GM21786 (cell line): ENCODE results near the gene HECW1.
"Not testable (repeated sequence)": the region's sequence is repeated elsewhere in the genome, so short reads cannot be mapped to it uniquely, and the experiment has no call there.

Experiments used
- ATAC-seq: cut with Tn5 transposase; IDR thresholded peaks from one replicate; pipeline ENCODE4 v1.9.1; 2021; ENCODE audit not compliant: unreplicated experiment

The HECW1 gene

DNA sequence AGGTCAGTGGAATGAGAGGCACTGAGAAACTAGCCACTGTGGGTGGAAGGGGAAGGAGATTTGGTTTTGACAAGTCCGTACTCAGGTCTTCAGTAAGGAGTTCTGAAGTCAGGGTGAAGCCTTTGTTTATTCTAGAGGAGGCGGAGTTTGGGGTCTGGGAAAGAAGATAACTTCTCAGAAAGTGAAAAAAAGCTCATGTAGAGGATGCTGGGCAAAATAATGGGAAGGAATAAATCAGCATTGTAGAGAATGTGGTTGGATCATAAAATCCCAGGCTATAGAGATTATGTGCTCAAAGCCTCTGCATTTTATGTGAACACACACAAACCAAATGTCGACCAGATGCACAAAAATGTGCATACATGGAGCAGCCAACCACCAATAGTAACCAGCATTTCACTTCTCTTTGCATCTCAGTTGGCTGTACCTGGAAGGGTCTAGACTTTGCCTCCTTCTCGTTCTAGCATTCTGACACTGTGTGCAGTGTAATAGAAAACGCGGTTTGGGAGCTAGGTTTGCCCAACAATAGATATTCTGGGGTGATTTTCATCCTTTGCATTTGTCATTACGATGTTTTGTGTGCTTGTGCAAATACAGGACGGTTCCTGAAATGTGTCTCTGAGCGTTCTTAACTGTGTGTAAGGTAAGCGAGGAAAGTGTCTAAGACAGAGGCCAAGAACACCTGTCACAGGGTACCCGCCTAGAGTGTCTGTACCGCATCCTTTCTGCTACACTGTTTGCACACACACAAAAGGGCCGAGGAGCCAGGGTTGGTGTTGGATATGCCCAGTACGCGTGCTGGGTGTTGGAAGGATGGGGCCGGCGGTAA lies 603 bp upstream of the HECW1 start:
- ATAC-seq: no peak

DNA sequence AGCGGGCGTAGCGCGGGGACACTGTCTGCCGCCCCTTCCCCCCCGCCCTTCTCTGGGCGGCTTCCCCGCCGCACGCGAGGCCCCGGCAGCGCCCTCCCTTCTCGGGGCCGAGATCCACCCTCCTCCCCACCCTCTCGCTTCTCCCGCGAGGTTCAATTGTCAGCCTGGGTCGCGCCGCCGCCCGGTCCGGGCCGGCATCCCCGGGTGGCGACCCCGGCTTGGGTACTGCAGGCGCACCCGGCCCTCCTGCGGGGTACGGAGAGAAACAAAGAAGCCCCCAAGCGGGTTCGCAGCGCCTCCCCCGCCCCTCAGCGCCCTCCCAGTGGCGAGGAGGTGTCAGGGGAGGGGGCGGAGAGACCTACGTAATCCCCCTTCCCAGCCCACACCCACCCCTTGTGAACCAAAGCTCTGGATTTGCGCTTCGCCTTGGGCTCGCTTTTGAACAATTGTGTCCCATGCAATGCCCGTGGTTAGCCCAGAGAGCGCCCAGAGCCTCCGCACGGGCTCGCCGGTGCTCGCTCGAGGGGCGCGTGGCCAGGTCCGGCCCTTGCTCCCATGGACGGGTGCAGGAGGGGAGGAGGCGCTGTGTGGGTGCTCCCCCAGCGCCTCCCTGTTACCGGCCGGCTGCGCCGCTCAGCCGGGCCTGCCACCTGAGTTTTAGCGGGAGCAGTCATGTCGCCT lies 634 bp downstream of the HECW1 start:
- ATAC-seq: no peak

DNA sequence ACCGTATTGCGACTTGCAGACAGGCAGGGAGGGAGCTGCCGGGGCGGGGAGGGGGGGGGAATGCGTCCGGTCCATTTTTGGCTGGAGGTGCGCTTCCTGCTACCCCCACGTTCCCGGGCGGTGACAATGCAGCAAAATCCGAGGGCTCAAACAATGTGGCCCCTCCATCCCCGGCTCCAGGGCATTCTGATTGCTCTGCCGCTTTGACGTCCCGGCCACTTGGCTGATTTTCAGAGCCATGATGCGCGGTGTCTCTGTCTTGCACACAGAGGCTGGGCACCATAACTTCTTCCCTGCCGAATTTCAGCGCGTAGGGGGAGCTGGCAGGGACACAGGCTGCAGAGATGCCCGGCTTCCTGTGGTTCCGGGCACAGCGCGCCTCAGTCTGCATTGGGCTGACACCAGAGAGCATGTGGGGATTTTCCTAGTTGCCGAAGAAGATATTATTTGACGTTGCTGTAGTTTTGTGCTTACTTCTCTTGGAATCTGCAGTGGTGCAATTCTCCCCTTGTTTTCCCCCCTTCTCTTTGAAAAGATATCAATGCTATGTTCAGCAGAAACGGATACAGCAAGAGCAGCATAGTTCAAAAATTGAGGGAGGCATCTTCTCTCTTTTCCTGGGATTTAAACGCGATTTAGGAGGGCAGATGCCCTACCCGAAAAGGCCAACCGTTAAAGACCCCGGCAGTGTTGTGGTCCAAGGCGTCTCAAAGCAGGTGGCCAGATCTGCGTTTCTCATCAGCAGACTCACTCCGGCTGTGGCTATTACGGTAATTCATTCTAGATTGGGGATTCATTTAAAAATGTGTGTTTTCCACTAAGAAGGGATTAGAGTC lies 1.4 kb downstream of the HECW1 start:
- ATAC-seq: no peak

DNA sequence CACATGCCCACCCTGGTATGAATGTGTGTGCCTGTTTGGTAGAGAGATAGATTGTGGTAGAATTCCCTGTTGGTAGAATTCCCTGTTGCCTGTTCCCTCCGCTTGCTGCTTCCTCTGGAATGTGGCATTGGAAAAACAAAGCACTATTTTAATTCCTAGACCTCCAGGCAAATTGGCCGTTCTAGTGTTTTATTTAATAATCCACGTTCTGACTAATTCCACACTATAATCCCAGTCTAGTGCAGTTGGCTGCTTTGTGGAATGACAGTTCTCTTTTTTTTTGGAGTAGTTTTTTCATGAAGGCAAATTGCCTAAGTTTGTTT lies 2.0 kb downstream of the HECW1 start:
- no peak for ATAC-seq

DNA sequence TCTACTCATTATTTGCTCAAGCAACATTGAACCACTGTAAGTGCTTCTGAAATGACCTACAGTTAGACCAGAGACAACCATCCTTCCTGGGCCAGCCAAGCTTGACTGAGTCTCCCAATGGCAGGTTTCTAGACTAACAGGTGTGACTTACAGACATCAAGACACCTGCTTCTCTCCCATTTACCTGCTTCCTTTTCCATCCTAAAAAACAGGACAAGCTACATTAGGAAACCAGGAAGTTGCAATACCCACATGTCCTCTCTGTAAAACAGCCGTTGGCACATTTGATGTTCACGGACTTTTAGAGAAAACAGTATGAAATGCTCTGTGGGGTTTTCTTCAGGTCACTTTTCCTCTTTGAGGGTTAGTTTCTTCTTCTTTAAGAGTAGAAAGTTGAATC lies 4.0 kb downstream of the HECW1 start:
- ATAC-seq: no peak

DNA sequence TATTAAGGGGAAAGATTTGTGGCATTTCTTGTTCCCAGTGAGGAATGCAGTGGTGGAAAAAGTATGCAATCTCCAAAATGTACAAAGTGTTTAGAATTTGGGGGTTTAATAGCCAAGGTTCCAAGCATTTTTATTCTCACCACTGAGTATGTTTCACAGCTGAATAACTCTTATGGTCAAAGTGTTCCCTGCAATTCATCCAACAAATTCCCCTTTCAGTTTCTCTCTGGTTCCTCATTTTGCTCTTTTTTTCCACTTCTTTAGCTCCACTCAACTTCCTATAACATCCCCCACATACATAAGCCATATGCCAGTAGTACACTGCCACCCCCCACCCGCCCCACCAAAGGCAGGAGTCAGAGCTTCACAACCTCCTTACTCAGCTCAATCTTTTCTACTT lies 4.6 kb downstream of the HECW1 start:
- ATAC-seq: no peak

DNA sequence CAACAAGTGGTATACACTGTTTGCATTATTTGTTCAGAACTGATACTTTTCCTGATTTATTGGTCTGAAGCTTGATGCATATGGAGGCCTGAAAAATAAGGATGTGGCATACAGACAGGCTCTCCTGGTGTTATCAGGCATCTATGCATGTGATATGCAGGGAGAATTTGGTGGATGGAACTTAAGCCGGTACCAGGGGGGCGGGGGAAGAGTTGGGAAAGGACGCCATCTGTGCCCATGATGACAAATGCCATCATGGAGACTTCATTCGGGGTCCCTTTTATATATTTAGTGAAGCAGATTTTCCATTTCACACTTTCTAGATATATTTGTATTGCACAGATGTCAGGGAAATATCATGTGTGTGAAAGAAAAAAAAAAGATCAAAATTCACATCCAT lies 5.4 kb downstream of the HECW1 start:
- ATAC-seq: no peak

DNA sequence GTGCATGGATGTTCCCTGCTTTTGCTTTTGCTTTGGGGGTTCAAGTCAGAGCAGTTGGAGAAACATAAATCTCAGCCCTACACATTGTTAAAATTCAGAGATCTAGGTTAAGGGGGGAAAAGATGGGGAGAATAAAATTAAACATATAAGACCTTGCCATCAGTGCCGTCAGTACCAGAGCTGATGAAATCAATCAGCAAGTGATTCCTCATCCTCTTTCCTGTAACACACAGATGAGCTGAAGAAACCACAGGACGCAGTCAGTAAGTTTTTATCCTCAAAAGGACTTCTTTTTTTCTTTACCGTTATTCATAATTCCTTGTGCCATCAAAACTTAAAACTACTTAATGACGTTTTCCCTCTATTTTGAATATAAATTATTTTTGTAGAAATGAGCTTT lies 5.9 kb downstream of the HECW1 start:
- ATAC-seq: no peak

DNA sequence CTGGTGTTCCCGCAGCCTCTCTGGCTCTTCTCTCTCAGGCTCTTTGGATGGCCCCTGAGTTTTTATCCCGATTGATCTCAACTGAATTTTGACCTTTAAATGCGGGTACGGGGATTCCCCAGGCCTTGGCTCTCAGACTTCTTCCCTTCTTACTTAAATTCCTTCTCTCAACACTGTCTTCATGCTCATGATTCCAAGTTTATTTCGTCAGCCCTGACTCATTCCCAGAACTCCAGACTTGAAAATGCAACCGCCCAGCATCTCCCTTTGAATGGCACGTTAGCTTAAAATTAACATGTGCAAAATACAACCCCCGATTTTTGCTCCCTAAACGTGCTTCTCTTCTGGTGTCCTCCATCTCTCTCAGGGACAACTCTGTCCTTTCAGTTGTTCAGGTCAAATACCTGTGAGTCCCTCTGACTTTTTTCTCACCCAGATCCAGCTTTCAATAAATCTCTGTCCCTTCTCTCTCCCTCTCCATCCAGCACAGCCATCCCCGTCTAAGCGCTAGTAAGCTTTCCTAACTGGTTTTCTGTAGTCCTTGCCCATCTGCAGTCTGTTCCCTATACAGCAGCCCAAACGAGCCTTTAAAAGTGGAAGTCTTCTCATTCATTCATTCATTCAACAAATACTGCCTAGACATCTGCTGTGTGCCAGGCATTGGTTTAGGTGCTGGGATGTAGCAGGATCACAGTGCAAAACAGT lies 7.1 kb downstream of the HECW1 start:
- ATAC-seq: no peak

DNA sequence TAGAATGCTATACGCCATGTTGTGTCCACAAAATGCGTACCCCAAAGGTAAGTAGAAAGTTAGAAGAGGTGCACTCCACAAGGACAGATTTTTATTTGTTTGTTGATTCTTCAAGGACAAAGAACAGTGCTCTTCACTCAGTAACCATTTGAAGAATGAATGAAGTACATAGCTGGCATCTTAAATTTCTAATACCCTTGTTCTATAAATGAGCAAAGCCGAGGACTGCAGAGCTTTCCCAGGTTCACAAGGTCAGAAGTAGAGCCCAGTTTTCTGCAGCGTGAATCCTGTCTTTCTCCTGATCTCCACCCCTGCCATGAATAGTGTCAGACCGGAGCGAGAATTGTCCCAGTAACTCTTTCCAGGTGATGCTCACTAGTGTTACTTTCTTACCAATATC lies 9.5 kb downstream of the HECW1 start:
- no peak for ATAC-seq

DNA sequence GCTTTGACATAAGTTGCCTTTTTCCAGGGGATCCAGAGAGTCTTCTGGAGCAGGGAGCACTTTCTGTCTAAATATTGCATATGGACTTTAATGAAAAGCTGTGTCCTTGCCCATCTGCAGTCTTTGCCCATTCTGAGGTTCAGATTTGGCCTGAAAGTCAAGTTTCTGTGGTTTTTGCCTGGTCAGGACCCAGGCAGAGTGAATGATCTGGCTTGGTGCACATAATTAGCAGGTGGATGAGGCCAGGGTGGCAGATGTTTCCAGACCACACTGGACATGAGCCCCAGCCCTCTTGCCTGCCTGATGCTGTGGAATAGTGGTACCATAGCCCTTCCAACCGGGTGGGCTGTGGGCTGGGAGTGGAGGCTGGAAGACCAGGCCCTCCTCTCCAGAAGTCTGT lies 11.0 kb downstream of the HECW1 start:
- ATAC-seq: no peak

DNA sequence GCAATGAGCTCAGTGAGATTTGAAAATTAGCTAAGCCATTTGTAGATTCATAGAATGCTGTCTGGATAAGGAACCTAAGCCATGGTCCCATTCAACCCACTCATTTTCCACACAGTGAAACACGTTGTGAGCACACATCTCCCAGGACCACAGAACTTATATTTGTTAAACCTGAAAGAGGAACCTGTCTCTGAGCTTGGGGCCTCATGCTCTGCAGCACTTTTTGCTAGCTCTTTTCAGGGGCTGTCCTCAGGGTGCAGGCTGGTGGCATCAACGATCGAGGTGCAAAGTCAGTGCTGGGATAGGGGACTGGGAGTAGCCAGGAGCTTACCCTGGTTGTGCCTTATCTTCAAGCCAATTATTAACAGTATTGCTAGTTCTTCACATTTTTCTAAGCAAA lies 11.9 kb downstream of the HECW1 start:
- ATAC-seq: no peak

DNA sequence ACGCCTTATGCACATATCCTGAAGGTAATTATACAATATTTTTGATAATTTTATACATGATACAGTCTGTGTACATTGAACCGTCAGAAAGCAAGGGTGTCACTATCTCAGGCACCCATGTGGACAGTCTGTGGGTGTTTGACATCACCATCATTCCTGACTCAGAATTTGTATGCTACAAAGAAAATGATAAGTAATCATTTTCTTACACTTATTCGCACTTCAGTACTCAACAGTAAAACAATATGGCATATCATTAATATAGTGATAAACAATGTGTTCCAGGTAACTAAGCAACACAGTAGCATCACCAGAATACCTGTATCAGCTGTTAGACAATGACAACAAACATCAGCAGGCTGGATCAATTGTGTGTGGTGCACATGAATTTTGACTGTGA lies 17.9 kb downstream of the HECW1 start:
- no peak for ATAC-seq

DNA sequence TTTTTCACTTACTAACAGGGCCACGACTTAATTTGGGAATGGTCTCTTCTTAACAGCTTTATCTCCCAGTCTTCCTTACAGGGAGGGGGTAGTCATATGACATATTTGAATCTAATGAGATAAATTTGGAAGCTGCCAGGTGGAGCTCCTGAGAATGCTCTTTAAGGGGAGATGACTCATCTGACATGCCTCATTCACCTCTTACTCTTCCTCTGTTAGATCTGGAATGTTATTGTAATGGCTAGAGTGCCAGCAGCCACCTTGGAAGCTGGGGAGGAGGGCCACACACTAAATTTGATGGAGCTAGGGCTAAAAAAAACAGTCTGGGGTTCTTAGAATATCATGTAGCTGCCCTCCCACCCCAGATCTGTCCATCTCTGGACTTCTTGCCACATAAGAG lies 22.7 kb downstream of the HECW1 start:
- no peak for ATAC-seq

DNA sequence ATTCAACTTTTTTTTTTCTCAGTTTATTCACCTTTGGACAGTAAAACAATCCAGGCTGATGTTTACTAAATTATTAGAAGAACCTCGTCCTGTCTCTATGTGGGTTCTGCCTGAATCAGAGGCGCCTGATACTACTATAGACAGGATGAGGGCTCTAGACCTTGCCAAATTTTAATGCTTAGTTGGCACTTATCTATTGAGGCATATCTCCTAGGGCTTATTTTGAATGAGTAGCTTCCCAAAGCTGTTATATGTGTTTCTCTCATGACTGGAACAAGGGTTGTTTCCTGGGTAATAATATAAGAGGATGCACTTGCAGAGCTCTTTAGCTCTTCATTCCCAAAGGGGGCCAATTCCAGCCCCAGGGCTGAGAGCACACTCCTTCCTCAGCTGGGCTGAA lies 23.6 kb downstream of the HECW1 start:
- no peak for ATAC-seq

DNA sequence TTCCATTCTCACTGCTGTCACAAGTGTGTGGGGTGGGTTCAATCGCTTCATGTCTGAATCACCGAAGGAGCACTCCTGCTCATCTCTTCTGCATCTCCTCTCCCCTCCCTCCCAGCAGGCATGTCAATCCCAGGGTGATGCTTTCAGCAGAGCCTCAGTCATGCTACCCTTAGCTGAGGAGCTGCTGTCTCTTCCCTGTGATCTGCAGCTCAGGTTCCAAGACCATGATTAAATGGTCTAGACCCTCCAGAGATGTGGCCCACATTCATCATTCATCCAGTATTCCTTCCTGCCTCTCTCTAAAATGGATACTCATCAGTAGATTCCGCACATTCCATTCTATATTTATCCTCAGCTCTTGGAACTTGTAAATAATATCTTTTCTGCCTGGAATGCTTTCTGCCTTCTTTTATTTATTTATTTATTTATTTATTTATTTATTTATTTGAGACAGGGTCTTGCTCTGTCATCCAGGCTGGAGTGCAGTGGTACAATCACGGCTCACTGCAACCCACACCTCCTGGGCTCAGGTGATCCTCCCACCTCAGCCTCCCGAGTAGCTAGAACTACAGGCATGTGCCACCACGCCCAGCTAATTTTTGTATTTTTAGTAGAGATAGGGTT lies 24.8 kb downstream of the HECW1 start:
- not testable (repeated sequence) for ATAC-seq

DNA sequence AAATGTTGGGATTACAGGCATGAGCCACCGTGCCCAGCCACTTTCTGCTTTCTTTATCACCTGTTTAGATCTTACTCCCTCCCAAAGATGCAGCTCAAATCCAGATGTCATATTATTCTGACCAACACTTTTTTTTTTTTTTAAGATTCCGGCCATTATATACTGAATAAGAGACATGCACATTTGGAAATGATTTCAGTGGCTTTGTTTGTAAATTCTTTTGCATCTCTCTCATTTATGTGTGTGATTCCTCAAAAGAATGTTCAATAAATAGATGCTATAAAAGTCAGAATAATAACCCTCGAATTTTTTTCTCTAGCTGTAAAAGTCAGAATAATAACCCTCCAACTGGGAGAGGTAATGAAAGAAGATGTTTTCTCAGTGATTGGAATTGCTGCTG lies 25.4 kb downstream of the HECW1 start:
- ATAC-seq: no peak

DNA sequence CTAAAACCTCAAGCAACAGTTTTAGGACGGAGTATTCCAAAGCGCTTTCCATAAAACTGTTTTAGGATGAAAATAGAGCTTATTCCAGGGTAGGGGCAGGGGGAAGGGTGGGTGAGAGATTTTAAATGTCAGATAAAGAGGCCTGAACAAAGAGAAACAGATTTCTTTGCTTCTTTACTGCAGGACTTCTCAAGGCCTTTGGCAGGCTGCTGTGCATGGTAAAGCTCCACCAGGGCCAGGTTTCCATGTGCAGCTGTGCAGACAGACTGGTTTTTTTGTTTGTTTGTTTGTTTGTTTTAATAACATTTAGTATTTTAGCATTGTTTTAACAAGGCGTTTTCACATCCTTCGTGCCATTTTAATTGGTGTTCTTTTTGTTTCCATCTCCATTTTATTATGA lies 26.3 kb downstream of the HECW1 start:
- no peak for ATAC-seq

DNA sequence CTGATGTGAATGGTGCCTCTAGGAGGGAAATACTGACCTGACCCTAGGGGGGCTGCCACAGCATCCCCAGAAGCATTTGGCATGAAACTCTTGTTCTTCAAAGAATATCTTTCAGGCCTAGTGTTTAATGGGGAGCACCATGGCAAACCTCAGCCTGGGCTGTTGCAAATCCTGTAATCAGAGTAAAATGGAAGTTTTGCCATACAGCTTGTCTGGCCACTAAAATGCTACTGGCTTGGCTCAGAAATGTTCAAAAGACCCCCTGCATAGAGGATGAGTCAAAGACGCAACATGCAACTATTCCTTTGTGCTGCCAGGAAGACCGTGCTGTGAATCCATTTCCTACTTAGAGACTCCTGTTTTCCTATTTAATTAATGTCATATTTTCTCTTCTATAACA lies 26.7 kb downstream of the HECW1 start:
- no peak for ATAC-seq

DNA sequence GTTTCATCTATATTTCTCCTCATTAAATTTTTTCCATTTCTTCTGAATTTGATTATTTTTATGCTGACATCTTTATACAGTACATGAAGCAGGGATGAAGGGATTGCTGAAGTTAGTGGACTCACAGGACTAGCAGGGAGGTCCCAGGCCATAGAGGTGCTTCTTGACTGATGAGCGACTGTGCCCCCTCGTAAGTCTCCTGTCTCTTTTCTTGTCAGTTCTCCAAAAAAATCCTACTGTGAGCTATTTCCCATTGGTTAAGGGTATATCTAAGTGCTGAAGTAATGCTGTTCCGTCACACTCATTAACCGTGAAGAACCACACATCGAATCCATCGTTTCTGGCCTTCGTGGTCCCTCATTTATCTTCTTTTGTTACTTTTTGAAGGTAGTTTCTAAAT lies 27.7 kb downstream of the HECW1 start:
- ATAC-seq: no peak

DNA sequence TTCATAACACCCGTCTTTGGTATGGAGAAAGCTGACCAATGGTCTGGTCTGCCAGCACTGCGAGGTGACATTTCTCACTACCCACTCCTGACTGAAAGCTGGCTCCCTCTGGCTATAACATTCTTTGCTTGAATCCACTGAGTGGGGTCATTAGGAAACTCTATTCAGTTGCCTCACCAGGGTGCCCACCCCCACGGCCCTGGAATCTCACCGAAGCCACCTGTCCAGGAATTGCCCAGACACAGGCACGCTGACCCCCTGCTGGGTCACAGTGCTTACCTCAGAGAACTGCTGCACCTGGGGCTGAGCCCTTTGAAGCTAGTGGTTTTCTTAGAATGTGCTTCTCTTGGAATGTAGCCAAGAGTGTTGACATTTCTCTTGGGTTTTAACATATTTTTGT lies 28.6 kb downstream of the HECW1 start:
- ATAC-seq: no peak
